ENCODE measurements around the gene FSTL4.
"Not testable (repeated sequence)": the region's sequence is repeated elsewhere in the genome, so short reads cannot be mapped to it uniquely, and the experiment has no call there.

FSTL4 gene

DNA sequence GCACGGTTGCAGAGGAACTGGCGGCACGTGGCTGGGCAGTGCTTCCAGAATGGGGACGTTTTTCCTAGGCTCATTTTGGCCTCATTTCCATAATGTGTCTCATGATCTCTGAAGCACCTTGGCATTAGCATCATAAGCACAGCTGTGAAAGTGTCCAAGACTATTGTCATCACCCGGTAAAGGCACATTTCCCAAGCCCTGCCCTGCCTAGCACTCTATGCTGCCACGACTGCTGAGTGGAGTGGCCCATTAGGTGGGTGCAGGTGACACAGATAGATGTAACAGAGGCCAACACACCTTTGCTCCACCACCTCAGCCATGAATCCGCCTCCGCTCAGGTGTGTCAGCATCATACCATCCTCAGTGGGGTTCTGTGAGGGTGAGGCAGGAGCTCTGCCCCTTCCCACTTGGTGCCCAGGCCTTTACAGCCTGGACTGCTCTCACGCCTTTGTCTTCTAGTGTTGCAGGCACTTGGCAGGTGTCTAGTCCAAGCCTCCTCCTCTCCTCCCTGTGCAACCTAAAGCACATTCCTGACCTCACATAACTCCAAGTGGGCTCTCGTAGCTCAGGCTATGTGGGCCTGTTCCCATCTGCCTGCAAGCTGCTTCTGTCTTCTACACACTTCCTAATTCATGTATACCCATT is 213.0 kb downstream of the FSTL4 start:
- DNase-seq: no peak

DNA sequence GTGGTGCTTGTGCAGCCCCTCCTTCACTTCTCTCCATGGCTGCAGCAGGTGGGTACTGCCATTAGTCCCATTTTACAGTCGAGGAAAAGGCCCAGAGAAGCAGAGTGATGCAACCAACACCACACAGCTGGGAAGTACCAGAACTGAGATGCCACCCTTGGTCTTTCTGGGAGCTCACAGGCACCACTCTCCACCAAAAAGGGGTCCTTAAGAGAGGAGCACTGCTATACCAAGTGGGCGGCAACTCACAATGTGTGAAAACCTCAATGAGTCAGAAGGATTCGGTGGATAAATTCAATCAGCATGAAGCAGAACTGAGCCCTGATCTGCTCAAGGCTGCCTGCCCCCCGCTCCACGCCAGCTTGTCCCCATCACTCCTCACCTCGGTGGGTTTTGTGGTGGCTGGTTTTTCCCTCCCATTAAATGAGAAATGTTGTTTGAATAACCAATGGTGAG is 213.7 kb downstream of the FSTL4 start:
- DNase-seq: no peak

DNA sequence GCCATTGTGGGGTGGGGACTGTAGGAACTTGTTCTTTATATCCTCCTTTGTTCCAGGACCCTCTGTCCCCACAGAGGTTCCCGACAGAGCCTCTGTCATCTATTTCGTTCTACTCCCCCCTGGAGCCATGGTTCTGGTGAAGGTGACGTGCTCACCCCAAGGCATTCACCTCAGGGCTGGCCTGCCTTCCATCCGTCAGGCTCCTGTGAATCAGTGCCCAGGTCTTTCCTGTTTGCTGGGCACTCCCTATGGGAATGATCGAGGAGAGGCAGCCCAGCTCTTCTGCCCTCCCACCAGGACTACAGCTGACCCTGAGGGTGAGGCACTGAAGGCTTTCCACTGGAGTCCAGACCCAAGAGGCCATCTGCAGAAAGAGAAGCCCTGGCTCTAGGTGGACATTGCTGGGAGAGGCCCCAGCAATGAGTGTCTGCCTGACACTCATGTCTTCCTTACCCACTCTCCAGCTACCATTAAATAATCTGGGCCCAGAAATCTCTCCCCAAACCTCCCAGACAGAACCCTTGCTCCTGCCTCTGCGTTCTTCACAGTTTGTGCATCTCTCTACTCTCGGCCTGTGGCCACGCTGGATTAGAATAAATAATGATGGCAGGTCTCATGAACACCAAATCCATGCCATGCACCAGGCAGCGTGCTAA is 214.2 kb downstream of the FSTL4 start:
- DNase-seq: no peak

DNA sequence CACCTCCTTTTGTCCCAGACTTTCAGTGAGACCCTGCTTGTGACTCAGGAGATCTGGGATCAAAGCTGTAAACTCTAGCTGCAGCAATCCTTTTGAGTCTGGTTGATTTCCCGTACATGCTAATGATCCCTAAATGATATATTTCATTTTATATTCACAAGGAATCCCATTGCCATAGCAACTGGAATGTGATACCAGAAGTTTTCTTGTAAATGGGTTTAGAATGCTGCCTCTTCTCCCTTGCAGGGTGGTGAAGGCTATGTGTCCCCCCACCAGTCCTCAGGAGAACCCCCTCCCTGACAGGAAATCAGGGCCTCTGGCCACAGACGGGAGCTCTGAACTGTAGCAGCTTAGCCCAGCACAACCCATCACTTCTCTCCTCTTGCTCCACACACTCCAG is 215.0 kb downstream of the FSTL4 start:
- no peak for DNase-seq

DNA sequence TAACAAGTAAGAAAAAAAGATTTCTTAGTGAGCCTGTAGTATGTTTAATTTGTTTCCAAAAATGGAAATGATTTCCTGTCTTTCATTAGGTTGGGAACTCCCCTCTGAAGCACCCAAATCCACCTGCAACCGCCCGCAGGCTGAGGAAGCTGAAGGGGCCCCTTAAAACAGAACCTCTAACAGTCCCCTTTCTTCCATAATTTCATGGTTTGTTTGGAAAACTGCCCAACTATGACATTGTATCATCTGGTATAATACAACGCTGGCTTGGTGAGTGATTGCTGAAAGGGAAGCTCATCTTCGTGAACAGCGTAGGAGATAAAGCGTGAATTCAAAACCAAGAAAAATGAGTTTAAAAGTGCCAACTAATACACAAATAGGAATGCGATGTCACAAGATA is 215.5 kb downstream of the FSTL4 start:
- DNase-seq: no peak

DNA sequence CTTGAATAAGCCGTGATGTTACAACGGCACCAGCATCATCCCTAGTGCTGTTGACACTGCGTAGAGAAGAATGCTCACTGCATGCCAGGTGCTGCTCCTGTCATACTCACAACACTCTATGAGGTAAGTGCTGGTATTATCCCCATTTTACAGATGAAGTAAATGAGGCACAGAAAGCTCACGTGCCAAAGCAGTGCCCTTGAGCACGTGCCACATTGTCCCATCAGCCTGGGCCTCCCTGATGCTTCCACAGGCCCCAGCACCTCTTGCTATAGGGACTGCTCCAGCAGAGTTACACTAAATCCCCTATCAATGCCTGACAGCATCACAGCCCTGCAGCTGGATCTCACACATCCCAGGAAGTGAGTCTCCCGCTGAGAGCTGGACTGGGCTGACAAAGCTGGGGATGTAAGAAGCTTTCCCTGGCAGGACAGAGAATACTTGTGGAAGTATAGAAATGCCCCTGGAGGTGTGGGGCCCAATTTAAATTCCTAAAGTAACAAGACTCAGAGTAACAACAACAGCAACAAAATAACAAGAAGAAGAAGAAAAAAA is 216.1 kb downstream of the FSTL4 start:
- no peak for DNase-seq

DNA sequence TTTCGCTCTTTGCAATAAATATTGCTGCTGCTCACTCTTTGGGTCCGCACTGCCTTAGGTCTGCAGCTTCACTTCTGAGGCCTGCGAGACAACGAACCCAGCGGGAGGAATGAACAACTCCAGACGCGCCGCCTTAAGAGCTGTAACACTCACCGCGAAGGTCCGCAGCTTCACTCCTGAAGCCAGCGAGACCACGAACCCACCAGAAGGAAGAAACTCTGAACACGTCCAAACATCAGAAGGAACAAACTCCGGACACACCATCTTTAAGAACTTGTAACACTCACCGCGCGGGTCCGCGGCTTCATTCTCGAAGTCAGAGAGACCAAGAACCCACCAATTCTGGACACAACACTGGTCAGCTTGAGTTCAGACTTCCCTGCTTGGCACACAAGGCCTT is 217.1 kb downstream of the FSTL4 start:
- not testable (repeated sequence) for DNase-seq

DNA sequence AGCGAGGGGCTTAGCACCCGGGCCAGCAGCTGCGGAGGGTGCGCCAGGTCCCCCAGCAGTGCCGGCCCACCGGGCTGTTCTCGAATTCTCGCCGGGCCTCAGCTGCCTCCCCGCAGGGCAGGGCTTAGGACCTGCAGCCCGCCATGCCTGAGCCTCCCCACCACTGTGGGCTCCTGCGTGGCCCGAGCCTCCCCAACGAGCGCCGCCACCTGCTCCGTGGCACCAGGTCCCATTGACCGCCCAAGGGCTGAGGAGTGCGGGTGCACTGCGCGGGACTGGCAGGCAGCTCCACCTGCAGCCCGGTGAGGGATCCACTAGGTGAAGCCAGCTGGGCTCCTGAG is 217.9 kb downstream of the FSTL4 start:
- not testable (repeated sequence) for DNase-seq

DNA sequence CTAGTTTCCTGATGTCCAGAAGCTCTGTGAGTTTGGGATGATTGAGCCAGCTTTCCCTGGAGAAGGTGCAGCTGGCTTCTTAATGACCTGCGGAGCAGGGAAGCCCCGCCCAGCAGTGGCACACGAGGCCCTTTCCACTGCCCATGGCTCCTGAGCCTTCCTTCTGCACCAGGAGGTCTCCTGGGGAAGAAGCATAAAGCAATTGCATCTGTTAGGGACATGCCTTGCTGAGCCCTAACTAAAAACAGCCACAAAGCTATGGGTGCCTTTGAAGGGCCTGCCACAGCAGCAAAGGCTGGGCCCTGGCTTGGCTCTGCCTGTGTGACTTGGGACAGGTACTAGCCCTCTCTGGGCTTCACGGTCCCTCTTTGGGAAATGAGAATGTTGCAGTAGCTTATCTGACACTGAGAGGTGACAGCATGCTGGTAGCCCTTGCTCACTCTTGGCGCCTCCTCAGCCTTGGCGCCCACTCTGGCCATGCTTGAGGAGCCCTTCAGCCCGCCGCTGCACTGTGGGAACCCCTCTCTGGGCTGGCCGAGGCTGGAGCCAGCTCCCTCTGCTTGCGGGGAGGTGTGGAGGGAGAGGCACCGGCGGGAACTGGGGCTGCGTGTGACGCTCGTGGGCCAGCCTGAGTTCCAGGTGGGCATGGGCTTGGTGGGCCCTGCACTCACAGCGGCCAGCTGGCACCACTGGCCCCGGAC is 218.4 kb downstream of the FSTL4 start:
- no peak for DNase-seq

DNA sequence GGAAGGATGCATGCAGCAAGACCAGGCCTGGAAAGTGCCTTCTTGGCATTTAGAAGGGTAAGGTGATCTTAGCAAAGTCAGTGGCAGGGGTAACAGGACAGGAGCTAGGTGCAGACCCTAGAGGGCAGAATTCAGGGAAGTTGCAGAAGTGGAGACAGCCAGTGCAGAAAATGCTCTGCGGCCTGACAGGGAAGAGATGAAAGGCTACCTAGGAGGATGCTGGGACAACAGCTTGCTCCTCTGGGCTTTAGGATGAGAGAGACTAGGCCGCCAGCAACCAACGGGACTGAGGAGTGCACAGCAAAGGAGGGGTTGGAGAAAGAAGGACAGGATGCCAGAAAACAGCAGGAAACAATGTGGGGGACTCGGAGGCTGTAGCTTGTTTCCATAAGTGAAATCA is 219.9 kb downstream of the FSTL4 start:
- DNase-seq: no peak

DNA sequence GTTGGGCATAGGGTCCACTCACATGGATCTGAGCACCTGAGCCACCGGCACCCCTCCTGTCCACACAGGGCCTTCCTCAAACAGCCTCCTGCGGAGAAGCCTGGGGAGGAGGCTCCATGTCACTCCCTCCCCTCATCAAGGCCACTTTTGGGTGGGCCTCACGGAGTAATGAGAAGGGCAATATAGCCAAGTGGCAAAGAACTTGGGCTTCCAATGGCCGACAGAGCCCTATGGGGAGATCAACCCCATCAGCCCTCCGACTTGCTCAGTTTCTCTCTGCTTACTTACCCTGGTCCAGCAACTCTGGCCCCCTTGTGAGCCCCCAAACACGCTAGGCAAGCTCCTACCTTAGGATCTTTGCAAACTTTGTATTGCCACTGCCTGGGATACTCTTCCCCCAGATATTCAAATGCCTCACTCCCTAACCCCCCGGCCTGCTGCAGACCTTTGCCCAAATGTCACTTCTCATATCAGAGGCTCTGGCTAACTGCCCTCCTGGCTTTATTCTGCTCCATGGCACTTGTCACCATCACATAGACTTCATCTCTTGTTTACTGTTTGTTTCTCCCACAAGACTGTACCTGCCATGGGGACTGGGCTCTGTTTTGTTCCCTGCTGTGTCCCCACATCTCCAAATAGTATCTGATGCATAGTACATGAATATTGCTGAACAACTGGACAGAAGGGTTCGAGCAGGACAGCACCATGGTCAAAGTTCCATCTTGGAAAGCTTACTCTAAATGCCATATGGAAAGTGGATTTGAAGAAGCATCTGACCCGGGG is 220.8 kb downstream of the FSTL4 start:
- DNase-seq: no peak

DNA sequence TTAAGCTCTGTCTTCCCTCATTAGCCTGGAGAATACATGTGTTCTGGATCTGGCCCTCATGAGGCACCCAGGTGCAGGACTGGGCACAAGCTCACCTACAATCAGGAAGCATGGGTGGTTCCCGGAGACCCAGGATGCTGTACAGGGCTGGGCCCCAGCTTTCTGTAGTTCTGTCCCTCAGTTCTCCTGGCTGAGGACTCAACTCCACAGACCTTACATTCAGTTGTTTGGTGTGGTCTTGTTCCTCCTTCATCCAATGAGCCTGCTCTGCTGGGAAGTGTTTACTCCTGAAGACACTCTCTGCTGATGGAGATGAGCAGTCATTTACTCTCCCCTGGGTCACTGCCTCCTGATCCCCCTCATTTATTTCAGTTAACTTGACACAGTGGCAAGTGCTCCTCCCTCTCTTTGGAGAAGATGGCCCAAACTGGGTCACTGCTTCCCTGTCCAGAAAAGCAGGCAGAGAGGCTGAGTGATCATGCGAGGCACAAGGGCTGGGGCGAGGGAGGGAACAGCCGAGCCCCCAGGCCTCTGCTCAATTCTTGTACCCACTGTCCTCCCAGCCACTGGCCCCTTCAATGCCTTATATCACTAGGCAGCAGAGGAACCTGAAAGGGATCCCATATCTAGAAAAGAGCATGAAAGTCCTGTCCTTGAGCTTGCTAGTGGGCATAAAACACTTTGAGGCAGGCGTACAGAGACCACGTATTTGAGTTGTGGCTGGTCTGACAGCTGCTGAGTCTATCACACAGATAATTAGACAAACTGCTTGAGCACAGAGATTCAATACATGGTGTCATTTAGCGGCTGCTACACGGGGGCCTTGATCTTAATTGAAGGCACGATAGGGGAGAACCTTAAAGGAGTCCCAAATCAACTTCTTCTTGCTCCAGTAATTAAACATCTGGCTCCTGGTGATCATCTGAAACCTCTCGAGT is 221.7 kb downstream of the FSTL4 start:
- DNase-seq: no peak

DNA sequence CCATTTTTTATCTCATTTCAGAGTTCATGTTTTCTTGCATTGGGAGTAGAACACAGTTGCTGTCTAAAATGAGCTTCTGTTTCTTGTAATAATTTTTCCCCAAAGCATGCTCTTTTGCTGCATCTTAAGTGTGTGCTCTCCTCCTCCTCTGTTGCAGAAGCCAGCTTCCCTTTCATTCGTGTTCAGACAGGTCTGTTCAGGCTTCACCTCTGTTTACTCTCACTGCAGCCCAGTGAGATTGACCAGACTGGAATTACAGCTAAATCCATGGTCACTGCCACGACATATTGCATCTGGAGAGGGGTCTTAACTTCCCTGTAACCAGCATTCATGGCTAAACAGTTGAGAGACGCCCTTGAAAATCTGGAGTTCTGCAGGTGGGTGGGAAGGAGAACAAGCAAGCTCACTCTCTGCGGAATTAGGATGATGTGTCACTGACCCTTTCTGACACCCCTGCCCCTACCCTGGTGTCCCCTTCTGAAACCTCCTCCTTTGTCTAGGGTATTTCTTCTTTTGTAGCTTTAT is 223.2 kb downstream of the FSTL4 start:
- DNase-seq: no peak

DNA sequence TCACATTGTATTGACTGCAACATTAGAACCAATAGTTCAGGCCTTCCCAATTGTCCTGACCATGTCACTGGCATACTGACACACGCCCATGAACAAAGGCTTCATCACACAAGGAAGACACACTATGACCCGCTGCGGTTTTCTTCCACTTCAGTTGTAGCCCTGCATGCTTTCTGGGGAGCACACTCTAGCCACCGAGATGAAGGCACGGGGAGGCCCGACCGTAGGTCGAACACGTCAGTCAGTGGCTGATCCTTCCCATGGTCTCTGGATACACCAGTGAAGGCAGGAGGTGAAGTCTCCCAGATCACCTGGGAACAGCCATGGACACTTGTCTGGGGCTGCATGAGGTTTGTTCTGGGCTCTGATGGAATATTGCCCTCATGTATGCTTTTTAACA is 224.7 kb downstream of the FSTL4 start:
- DNase-seq: no peak

DNA sequence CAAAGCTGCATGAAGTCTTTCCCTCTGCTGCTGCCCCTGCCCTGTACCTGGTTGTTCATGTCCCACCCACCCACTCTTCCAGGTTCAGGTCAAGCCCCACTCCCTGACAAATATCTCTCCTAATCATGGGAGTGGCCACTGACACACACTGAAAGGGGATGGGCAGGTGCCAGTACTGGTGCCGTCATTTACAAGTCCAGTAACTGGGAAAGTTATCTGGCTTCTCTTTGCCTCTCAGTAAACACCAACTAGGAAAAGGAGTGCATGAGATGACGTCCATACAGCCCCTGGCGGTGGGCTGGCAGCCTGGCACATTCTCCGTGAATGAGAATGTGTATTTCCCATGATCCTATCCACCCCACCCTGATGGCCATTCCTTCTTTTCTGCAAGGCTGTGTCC is 225.2 kb downstream of the FSTL4 start:
- DNase-seq: no peak

DNA sequence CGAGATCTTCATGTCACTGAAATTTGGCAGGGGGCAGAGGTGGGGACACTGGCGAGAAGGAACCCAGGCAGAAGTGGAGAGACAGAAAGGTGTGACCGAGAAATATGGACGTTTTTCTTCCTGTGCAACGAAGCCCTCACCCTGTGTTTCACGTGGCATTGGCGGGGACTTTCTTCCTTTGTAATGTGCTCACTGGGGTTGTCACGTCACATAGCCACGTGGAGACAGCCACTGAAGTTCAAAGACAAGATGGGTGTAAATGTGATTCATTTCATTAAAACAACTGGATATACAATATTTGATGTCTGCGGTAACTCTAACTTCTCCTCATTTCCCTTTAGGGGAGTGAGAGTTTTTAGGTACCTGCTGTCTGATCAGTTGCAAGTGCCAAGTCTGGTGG is 225.7 kb downstream of the FSTL4 start:
- DNase-seq: no peak

DNA sequence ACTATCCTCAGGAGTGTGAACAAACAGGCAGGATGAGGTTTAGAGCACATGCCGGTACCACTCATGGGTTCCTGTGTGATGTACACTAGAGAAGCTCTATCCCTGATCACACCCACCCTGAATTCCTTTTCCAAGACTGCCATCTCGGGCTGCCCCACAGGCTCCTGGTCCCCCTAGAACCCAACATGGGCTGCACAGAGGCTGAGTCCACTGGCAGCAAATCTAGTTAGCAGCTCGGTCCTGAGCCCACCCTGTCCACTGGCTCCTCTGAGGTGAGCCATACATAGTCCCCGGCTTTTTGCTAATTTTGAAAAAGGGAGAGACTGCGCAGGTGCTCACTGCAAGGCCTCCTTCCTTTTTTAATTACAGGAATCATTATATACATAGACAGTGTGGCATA is 227.0 kb downstream of the FSTL4 start:
- no peak for DNase-seq

DNA sequence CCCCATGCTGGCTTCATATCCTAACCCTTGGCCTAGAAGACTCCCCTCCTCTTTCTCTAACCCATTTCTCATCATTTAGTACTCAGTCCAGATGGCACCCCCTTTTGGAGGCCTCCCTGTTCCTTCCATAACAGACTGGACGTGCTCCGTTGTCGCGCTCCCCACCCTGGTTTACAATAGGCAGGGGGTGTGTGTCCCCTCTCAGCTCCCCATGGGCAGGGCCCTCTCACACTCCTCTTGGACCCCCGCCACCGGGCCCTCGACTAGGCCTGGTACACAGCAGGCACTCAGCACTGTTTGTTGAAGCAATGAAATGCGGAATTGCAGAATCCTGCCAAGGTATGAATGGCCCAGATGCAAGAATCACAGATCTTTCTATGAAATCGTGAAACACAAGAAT is 227.4 kb downstream of the FSTL4 start:
- DNase-seq: no peak

DNA sequence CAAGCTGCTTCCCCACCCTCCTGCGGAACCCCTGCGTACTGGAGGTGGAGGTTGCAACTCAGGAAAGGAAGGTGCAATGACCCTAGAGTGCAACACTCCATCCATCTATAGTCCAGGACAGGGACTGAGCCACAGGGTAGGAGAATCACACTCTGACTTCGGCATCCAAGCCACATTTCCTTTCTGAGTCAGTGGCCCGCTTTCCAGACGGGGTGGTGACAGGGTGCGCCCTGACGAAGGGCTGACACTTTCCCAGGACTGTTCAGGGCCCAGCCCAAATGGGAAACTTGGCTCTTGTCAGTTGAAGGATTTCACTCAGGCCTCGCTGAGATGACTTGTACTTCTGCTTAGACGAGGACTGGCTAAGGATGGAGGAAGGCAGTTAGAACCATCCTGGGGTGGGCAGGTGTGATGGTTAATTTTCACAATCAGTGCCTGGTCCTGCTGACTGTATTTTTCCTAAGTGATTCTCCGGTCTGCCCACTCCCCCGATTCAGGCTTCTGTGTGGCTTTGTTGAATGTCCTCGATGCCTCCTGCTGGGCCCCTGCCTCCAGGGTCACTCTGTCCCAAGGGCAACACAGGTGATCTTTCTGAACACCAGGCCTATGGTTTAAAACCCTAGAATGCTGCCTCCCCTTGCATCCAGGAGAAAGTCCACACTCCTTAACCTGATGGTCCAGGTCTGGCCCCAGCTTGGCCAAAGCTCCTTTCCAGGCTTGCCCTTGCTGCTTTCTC is 228.1 kb downstream of the FSTL4 start:
- no peak for DNase-seq

DNA sequence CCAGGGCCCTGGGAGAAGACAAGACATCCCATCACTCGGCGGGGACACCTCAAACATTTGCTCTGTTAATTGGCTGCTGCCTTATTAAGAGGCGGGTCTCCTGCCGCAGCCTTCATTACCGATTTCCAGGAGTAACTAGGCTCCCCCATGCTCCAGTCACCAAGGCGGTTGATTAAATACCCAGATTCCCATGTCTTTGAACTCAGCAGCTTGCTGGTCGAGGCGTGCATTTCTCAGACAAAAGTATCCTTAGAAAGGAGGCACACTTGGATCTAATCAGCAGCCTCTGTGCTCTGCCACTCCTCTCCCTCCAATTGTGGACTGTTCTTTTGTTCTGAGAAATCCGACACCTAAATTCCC is 228.8 kb downstream of the FSTL4 start:
- no peak for DNase-seq
